ENCODE data around the gene VDAC1. TPM values are rescaled to one million over a fixed set of nuclear protein-coding genes. Genes with fewer than 3 reads are reported as not detected.

The VDAC1 gene
- total RNA-seq, 1 donor from 2014 or later: 501 TPM

GRCh38 chr5:134001938-134002731 lies 2.6 kb downstream of the VDAC1 start:
- peaks cover 90% of the 10 kb centered on the region for H3K4me1 ChIP-seq
- intact Hi-C loops (cut with micrococcal nuclease): no loop called here
- DNase-seq: no peak
- H3K4me3 ChIP-seq: peak overlapping the region; percentile 93
- no peak for TF ChIP-seq CTCF (IDR thresholded peaks at IDR 0.05; ENCODE audit: borderline replicate concordance)
- H3K9me3 ChIP-seq (replicated peaks): no peaks in the 10 kb centered on the region
- H3K27ac ChIP-seq (replicated peaks): peak overlapping the region; percentile 100
- peaks cover 7% of the 10 kb centered on the region for H3K36me3 ChIP-seq
- no peaks in the 10 kb centered on the region for H3K27me3 ChIP-seq (ENCODE audit: low read depth)

GRCh38 chr5:134000696-134001453 lies 3.9 kb downstream of the VDAC1 start:
- no peak for DNase-seq
- H3K4me1 ChIP-seq: peaks cover 98% of the 10 kb centered on the region

GRCh38 chr5:134000091-134000511 lies 4.7 kb downstream of the VDAC1 start:
- Histone ChIP-seq H3K4me3 (peak overlapping the region; percentile 22), H3K9me3 (replicated peaks) (no peaks in the 10 kb centered on the region), H3K36me3 (peaks cover 7% of the 10 kb centered on the region), H3K4me1 (peaks cover 98% of the 10 kb centered on the region), H3K27ac (replicated peaks) (peak overlapping the region; percentile 100), H3K27me3 (ENCODE audit: low read depth) (no peaks in the 10 kb centered on the region)
- intact Hi-C loops (cut with micrococcal nuclease): no loop called here
- TF ChIP-seq CTCF (IDR thresholded peaks at IDR 0.05; ENCODE audit: borderline replicate concordance): no peak
- peak; percentile 40 for DNase-seq

More at GRCh38 chr5:134000696-134001453, 3.9 kb downstream of the VDAC1 start:
- intact Hi-C loops (cut with micrococcal nuclease): no loop called here
- Histone ChIP-seq H3K9me3 (replicated peaks) (no peaks in the 10 kb centered on the region), H3K36me3 (peaks cover 7% of the 10 kb centered on the region), H3K27me3 (ENCODE audit: low read depth) (no peaks in the 10 kb centered on the region), H3K27ac (replicated peaks) (peak overlapping the region; percentile 100), H3K4me3 (peak overlapping the region; percentile 22)
- no peak for TF ChIP-seq CTCF (IDR thresholded peaks at IDR 0.05; ENCODE audit: borderline replicate concordance)

GRCh38 chr5:133998807-133999206 lies 6.0 kb downstream of the VDAC1 start:
- Histone ChIP-seq H3K27me3 (ENCODE audit: low read depth) (no peaks in the 10 kb centered on the region), H3K36me3 (peaks cover 7% of the 10 kb centered on the region), H3K4me3 (no peak overlapping the region), H3K27ac (replicated peaks) (peak overlapping the region; percentile 100), H3K9me3 (replicated peaks) (no peaks in the 10 kb centered on the region), H3K4me1 (peaks cover 100% of the 10 kb centered on the region)
- intact Hi-C loops (cut with micrococcal nuclease): no loop called here
- no peak for DNase-seq
- TF ChIP-seq CTCF (IDR thresholded peaks at IDR 0.05; ENCODE audit: borderline replicate concordance): no peak

GRCh38 chr5:133998042-133998441 lies 6.7 kb downstream of the VDAC1 start:
- Histone ChIP-seq H3K36me3 (peaks cover 7% of the 10 kb centered on the region), H3K27me3 (ENCODE audit: low read depth) (no peaks in the 10 kb centered on the region), H3K27ac (replicated peaks) (peak overlapping the region; percentile 100), H3K9me3 (replicated peaks) (no peaks in the 10 kb centered on the region), H3K4me3 (no peak overlapping the region), H3K4me1 (peaks cover 100% of the 10 kb centered on the region)
- DNase-seq: no peak
- intact Hi-C loops (cut with micrococcal nuclease): no loop called here
- no peak for TF ChIP-seq CTCF (IDR thresholded peaks at IDR 0.05; ENCODE audit: borderline replicate concordance)
